Measurements from ENCODE around the gene BTN3A1.

The BTN3A1 gene

GRCh38 chr6:26427451-26427809 lies 25.4 kb downstream of the BTN3A1 start:
- DNase-seq (ENCODE audit: low read depth in 1 of 2, low spot score in 1 of 2) = no peak
- H3K27ac ChIP-seq (replicated peaks) = no peak overlapping the region
- no peak for TF ChIP-seq CTCF (IDR thresholded peaks at IDR 0.05; ENCODE audit: insufficient read depth, low read length)
- TF ChIP-seq SPI1 (IDR thresholded peaks at IDR 0.05; ENCODE audit: borderline replicate concordance, low read depth) = no peak
- no peak for TF ChIP-seq GABPA (IDR thresholded peaks at IDR 0.05; ENCODE audit: low read depth)
- TF ChIP-seq REST (IDR thresholded peaks at IDR 0.05; ENCODE audit: insufficient replicate concordance, low read depth) = no peak
- no peaks in the 10 kb centered on the region for H3K27me3 ChIP-seq (ENCODE audit: insufficient read depth, poor library complexity, severe bottlenecking)
- no peak overlapping the region for H3K4me3 ChIP-seq (replicated peaks; ENCODE audit: insufficient read depth, low read length)

- Histone ChIP-seq H3K27ac (replicated peaks) (no peak overlapping the region), H3K4me3 (replicated peaks; ENCODE audit: insufficient read depth, low read length) (no peak overlapping the region), H3K27me3 (ENCODE audit: insufficient read depth, poor library complexity, severe bottlenecking) (no peaks in the 10 kb centered on the region)
- TF ChIP-seq CTCF (IDR thresholded peaks at IDR 0.05; ENCODE audit: insufficient read depth, low read length) (no peak), POLR2AphosphoS5 (IDR thresholded peaks at IDR 0.05; ENCODE audit: low read depth) (no peak), GABPA (IDR thresholded peaks at IDR 0.05; ENCODE audit: low read depth) (no peak), REST (IDR thresholded peaks at IDR 0.05; ENCODE audit: insufficient replicate concordance, low read depth) (no peak), SPI1 (IDR thresholded peaks at IDR 0.05; ENCODE audit: borderline replicate concordance, low read depth) (no peak)
- DNase-seq (ENCODE audit: low read depth in 1 of 2, low spot score in 1 of 2) = no peak
Observed at GRCh38 chr6:26428206-26428605, 26.1 kb downstream of the BTN3A1 start.

GRCh38 chr6:26430787-26431186 lies 28.7 kb downstream of the BTN3A1 start:
- H3K27me3 ChIP-seq (ENCODE audit: insufficient read depth, poor library complexity, severe bottlenecking) = no peaks in the 10 kb centered on the region
- DNase-seq (ENCODE audit: low read depth in 1 of 2, low spot score in 1 of 2) = no peak
- no peak overlapping the region for H3K27ac ChIP-seq (replicated peaks)
- H3K4me3 ChIP-seq (replicated peaks; ENCODE audit: insufficient read depth, low read length) = no peak overlapping the region
- TF ChIP-seq REST (IDR thresholded peaks at IDR 0.05; ENCODE audit: insufficient replicate concordance, low read depth) (no peak), POLR2AphosphoS5 (IDR thresholded peaks at IDR 0.05; ENCODE audit: low read depth) (no peak), GABPA (IDR thresholded peaks at IDR 0.05; ENCODE audit: low read depth) (no peak), CTCF (IDR thresholded peaks at IDR 0.05; ENCODE audit: insufficient read depth, low read length) (no peak), SPI1 (IDR thresholded peaks at IDR 0.05; ENCODE audit: borderline replicate concordance, low read depth) (no peak)
